HG03280 (cell line): ENCODE results near the gene MEIOSIN.

Experiments
- ATAC-seq: cut with Tn5 transposase; IDR thresholded peaks from one replicate; pipeline ENCODE4 v1.9.1; 2021; ENCODE audit warnings: mild to moderate bottlenecking, moderate library complexity; ENCODE audit not compliant: unreplicated experiment

The MEIOSIN gene

DNA sequence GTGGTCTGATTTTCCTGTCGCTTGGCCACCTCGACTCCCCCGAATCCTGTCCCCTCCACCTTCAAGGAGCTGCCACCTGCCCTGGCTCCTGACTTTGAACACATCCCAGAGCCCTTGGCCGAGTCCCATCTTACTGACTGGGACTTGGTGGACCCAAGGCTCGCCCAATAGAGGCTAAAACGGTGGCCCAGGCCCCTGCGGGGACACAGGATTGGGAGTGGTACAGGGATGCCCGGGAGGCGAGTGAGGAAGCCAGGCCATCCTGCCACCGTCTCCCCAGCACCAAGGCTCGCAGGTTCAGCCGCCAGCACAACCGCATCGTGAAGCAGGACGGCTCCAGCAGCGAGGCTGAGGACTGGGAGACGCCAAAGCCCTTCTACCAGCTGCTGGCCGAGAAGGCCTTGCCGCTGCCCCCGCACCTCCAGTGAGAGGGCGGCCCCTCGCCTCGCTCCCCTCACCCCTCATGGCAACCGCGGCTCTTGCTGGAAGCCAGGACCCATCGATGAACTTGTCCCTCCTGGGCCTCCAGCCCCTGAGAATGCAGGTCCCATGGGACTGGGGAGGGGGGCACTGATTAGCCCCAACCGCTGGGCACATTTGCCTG is 30.6 kb downstream of the MEIOSIN start:
- ATAC-seq, result no peak

DNA sequence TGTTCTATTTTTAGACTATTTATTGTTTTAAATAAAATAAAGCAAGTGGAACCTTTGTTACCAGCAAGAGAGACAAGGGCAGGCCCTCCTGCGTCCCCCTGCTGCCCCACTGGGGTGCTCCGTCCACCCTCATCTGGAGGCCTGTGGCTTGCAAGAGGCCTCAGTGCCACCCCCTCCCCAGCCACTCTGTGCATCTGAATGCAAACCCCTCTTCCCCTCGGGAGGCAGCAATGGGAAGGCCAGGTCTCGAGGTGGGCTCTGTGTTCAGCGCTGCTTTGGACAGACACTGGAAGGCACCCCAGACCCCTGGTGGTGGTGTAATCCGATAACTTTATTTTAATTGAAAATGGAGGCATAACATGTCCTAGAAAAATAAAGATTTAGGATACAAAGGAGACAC is 31.2 kb downstream of the MEIOSIN start:
- ATAC-seq, result no peak

DNA sequence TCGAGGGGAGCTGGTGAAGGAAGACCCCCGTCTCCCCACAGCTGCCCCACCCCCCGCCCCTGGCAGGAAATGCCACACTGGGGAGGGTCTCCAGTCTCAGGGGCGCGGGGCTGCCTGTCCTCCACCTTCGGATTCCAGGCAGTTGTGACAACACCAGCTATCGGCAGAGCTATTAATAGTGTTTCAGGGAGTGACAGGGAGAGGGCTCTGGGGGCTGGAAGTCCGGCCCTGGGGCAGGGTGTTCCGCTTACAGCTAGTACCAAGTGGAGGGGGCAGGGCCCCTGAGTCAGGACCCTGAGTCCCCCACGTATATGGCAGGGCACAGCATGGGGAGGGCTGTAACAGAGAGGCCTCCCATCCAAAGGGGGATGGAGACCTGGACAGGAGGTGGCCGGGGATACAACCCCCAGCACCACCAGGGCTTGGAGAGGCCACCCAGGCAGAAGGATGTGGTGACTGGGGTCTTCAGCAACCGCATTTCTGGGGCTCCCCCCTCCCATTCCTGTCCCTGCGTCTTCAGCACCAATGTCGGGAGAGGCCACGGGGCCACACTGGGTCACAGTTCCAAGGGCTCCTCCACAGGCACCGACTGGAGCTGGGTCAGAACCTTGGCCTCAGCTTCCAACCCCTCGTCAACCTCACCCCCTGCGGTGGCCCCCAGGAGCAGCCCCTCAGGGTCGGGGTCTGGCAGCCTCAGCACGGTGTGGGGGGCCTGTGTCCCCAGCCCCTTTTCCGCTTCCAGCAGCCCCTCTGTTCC is 31.9 kb downstream of the MEIOSIN start:
- ATAC-seq, result no peak

DNA sequence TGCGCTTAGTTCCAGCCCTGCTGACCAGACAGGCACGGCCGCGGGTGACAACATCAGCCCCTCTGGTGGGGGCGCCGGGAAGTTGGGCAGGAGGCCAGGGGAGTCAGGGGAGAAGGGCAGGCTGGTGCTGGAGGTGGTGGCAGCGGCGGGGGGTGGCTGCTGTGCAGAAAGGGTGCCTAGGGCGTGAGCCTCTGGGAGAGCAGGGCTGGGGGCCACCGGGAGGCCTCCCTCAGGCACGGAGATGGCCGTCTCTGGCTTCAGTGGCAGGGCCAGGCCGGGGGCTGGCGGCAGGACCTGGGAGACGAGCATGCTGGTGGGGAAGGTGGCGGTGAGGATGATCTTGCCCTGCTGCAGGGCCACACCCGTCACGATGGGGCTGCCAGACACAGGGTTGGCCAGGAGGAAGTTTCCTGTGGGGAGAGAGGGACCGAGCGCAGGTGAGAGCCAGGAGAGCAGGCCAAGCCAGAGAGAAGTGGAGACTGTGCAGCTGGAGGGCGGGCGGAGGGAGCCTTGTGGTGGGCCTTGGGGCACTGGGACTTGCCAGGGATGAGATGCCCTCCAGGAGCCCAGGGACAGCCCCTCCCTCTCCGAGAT is 32.6 kb downstream of the MEIOSIN start:
- ATAC-seq, result no peak

DNA sequence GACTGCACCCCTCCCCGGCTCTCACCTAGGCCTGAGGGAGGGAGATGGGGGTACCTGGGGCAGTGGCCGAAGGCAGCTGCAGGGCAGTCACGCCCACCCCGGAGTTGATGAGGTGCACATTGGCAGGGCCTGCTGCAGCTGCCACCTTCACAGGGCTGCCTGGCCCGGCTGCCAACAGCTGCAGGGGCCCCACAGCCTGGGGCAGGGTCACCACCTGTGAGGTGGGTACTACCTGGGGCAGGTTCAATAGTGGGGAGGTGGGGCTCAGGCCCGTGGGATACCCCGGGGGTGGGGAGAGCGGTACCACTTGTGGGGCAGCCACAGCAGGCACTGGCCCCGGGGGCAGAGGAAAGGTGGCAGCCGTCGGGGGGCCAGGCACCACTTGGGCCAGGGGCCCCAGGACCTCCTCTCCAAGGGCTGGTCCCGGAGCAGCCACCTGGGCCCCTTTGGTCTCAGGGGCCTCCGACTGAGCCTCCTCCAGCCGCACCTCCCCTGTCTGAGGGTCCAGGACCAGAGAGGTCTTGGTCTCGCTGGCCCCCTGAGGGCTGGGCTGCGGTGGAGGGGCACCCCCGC is 33.1 kb downstream of the MEIOSIN start:
- ATAC-seq, result no peak

DNA sequence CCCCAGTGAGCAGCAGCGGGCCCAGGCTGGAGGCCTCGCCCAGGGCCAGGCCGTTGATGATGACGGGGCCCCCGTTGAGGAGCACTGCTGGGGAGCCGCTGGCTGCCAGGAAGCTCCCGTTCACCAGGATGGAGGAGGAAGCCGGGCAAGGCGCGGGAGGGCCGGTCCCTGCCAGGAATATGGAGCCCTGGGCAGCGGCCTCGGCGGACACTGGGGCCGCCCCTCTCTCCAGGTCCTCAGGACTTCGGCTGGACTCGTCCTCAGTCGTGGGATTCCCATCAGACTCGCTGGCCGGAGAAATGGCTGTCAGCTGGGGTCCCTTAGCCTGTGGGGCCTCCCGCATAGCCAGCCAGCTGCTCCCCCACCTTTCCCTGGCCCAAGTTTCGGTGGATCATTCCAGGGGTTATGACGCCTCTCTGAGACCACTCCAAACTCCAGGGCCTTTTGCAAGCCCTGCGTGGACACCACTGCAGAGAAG is 33.7 kb downstream of the MEIOSIN start:
- ATAC-seq, result no peak

DNA sequence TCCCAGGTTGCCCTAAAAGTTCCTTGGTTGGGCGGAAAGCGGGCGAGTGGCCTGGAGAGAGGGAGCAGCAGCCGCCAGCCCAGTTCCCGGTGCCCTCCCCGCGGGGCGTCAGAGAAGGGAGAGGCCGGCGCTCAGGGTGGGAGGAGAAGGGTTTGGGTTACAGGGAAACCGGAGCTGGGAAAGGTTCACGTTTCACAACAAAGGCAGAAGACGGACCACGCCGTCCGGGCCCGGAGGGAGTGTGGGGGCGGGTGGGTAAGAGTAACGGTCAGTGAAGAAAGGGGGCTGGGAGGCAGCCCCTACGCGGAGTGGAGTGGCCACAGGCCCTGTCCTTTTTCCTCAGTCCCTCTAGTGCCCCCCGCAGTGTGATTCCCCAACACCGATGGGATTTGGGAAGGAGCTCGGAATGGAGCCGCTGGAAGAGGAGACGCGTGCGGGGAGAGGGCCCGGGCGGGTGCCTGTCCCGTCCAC is 34.2 kb downstream of the MEIOSIN start:
- no peak for ATAC-seq

DNA sequence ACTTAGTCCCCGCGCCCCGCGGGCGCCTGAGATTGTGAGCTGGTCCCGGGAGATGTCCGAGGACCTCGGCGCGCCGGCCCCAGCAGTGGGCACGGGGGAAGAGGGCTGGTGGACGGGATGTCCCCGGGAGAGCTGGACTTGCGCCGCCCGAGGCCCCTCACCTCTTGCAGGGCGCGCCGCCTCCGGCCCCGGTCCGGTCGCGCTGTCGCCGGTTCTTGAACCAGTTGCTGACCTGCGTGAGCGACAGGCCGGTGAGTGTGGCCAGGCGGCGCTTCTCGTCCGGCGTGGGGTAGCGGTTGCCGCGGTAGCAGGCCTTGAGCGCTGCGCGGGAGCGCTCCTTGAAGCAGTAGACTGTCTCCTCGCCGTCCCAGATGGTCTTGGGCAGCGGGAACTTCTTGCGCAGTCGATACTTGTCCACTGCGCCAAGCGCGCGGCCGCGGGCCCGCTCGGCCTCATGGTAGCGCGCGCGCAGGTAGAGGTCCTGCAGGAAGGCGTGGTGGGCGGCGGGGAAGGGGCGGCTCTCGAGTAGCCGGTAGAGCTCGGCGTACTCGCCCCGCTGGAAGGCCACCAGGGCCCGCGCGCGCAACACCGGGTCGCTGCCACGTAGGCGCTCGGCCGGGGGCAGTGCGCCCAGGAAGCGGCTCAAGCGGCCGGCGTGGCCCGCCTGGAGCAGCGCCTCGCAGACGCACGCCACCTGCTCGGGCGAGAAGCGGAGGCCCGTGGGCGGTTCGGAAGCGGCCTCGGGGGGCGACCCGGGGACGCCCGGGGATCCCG is 34.8 kb downstream of the MEIOSIN start:
- no peak for ATAC-seq

DNA sequence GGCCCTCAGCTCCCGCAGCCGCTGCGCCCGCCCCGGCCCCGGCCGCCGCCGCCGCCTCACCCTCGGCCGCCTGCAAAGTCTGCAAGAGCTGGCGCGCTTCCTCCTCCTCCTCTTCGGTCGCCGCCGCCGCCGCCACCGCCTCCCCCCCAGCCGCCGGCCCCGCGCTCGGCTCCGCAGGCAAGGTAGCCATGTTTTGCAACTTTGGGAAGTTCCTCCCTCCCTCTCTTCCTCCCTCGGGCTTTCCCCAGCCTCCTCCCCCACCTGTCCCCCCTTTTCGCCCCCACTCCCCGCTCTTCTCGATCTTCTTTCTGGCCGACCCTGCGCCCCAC is 35.4 kb downstream of the MEIOSIN start:
- no peak for ATAC-seq

DNA sequence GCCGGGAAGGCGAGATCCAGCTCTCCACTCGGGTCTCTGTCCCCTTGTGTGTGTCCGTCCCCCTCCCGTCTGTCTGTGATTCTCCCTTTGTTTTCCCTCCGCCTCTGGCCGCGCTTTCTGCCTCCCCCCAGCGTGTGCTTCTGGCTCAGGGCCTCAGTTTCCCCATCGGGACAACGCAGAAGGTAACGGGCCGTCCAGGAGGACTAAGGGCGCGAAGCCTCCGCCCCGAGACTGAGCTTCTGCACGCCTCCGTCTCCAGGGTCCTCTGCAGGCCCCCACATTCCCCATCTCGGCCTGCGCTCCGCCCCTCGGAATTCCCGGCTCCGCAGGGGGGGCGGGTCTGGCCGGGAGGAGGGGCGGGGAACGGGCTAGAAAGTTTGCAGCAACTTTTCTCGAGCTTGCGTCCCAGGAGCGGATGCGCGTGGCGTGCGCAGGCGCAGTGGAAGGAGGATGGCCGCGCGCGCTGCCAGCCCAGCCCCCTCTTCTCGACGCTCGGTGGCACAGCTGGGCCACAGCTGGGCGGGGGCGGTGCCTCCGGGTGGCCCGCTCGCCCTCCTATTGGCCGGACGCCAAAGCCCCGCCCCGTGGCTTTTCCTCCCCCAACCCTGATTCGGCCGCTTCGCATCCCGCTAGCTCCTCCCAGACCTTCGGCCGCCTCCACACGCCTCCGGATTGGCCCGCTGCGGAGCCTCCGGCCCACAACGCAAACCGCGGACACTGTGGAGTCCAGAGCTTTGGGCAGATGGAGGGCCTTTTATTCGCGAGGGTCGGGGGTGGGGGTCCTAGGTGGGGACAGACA is 35.9 kb downstream of the MEIOSIN start, which contains the start of gene SIX5:
TSS of gene SIX5 (minus strand) at position 269 of the 799 bp plus-strand sequence. CDS start 408 bp downstream, outside the sequence.
- peak; percentile 61 for ATAC-seq

DNA sequence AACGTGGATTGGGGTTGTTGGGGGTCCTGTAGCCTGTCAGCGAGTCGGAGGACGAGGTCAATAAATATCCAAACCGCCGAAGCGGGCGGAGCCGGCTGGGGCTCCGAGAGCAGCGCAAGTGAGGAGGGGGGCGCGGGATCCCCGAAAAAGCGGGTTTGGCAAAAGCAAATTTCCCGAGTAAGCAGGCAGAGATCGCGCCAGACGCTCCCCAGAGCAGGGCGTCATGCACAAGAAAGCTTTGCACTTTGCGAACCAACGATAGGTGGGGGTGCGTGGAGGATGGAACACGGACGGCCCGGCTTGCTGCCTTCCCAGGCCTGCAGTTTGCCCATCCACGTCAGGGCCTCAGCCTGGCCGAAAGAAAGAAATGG is 36.6 kb downstream of the MEIOSIN start:
- ATAC-seq, result no peak

DNA sequence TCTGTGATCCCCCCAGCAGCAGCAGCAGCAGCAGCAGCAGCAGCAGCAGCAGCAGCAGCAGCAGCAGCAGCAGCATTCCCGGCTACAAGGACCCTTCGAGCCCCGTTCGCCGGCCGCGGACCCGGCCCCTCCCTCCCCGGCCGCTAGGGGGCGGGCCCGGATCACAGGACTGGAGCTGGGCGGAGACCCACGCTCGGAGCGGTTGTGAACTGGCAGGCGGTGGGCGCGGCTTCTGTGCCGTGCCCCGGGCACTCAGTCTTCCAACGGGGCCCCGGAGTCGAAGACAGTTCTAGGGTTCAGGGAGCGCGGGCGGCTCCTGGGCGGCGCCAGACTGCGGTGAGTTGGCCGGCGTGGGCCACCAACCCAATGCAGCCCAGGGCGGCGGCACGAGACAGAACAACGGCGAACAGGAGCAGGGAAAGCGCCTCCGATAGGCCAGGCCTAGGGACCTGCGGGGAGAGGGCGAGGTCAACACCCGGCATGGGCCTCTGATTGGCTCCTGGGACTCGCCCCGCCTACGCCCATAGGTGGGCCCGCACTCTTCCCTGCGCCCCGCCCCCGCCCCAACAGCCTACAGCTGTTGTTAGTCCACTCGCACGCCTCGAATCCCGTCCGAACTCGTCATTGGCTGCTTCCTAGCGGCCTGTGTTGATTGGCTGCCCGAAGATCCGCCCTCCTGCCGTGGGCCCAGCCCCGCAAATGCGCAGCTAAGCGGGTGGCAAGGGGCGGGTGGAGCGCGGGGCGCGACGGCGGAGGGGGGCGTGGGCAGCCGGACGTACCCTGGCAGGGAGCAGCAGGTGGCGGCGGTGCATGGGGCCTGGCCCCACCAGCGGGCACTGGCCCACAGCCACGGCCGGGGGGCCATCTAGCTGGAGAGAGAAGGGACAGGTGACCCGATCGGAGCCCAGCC is 37.2 kb downstream of the MEIOSIN start:
- peak; percentile 47 for ATAC-seq

DNA sequence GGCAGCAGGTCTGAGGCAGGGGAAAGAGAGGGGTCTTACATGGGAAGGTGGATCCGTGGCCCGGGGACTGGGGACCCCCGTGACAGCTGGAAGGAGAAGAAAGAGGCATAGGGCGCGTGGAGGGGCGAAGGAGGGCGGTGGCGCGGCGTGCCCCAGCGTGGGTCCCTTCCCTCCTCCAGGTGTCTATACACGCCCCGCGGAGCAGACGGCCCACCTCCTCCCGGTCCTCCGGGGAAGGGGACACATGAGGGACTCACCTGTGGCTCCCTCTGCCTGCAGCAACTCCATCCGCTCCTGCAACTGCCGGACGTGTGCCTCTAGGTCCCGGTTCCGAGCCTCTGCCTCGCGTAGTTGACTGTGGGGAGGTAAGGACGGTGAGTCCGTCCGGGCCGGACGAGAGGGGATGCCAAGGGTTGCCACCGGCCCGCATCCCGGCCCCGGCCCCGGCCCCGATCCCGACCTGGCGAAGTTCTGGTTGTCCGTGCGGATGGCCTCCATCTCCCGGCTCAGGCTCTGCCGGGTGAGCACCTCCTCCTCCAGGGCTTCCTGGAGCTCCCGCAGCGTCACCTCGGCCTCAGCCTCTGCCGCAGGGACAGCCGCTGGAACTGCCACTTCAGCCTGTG is 38.2 kb downstream of the MEIOSIN start:
- no peak for ATAC-seq

DNA sequence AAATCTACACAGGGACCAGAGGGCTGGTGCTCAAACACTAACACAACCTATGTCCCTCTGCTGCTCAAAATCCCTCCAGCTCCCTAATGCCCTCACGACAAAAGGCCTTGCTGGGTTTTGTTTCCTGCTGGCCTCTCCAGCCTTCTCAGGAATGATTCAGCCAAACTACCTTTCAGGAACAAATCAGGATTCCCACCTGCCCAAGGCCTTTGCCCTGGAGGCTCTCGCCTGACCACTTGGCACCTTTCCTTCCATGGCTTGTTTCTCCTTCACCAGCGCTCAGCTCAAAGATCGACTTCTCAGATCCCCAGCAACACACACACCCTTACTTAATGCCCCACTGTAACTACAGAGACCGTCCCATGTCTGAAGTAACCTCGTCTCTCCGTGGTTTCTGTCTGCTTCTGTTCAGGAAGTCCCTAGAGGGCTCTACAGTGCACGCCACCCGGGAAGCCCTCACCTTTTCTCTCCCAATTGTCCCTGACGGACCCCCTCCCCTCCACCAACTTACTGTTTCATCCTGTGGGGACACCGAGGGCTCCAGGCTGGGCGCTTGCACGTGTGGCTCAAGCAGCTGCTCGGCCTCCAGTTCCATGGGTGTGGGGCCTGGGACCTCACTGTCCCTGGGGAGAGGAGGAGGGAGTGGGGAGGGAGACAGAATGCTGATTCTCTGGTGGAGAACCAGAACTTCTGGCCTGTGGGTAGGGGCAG is 39.0 kb downstream of the MEIOSIN start:
- no peak for ATAC-seq

DNA sequence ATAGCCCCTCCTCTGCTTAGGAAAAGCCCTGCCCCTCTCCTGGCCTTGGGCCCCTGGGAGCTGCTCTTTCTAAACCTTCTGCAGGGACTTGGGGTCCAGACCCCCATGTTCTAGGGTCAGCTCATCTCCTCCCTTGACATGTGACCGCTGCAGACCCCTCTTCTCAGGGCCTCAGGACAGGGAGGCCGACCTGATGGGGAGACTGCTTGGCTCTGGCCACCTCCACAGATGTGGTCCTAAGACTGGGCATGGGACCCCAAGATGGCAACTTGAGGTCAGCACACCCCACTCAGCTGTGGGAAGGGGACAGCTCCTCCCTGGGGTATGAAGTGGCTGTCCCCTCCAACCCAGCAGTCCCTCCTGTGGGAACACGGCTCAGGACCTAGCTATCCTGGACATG is 39.7 kb downstream of the MEIOSIN start:
- ATAC-seq, result no peak

DNA sequence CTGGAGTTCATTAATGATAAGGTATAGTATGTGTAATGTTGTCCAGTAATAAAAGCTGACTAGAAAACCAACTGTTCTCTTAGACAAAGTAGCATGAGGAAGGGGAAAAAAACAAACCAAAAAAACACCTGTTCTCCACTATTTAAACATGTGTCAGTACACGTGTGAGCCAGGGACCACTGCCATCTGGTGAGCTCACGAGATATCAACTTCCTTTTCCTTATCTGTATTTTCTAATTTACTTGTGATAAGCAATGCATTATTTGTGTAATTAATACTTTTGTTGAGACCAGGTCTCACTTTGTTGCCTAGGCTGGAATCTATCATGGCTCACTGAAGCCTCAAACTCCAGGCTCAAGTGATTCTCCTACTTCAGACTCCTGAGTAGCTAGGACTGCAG is 40.1 kb downstream of the MEIOSIN start:
- ATAC-seq, result no peak

DNA sequence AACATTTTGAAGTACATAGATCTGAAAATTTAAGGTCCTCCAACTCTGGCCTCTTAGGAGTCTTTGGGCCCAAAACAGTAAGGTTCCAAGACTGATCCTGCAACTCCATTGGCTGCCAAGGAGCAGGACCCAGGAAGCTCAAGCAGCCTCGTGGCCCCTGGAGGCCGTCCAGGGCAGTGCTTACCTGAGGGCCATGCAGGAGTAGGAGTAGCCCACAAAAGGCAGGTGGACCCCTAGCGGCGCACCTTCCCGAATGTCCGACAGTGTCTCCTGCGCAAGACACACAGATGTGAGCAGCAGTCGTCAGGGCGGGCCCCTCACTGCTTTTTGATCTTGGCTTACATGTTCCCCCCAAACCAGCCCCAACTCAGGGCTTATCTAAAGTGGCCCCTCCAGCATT is 41.5 kb downstream of the MEIOSIN start:
- no peak for ATAC-seq

DNA sequence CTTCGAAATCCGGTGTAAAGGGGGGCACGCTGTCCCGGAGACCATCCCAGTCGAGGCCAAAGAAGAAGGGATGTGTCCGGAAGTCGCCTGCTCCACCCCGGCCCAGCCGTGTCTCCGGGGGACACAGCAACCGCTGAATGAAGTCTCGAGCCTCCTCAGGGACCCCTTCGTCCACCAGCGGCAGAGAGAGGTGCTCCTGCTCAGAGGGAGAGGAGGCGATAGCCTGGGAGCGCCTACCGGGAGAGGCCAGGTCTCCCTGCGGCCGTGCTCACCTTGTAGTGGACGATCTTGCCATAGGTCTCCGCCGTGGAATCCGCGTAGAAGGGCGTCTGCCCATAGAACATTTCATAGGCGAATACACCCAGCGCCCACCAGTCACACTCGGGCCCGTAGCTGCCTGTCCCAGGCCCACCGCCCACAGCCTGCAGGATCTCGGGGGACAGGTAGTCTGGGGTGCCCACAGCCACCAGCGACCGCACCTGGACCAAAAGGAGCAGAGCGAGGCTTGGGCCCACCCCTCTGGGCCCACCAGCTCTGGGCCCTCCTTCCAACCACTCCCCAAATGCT is 44.2 kb downstream of the MEIOSIN start:
- ATAC-seq, result no peak
